Stimulated activated CD4-positive, alpha-beta T cell treated with anti-CD3 and anti-CD28 coated beads, TNF-alpha, amount 100 ng/mL, for 24 hours (primary cell): Measurements from ENCODE around the gene TMEM221.
A peak's percentile ranks its signal among the peaks of the same experiment; 100 is the strongest.

Source experiments
- DNase-seq, 3 experiments: peaks; one replicate each; pipeline ENCODE4 v3.0.0-alpha.2; 2020; ENCODE audit warnings: low read depth in 3 of 3

The TMEM221 gene

GRCh38 chr19:17405250-17406045 lies 43.0 kb downstream of the TMEM221 start, which contains the start of gene BST2:
BST2 (minus strand) TSS chr19:17405630; CDS start chr19:17405575, 55 bp downstream.
- peak in 1 of 3 experiments; percentile 57 for DNase-seq

- no peak for DNase-seq
These were observed 43.7 kb downstream of the TMEM221 start for GRCh38 chr19:17404621-17405249.

GRCh38 chr19:17404015-17404414 lies 44.5 kb downstream of the TMEM221 start:
- no peak for DNase-seq

- DNase-seq: no peak
These were observed 45.2 kb downstream of the TMEM221 start for GRCh38 chr19:17402982-17403855.

GRCh38 chr19:17401628-17402027 lies 46.8 kb downstream of the TMEM221 start:
- DNase-seq: no peak

- DNase-seq: no peak
These were observed 49.5 kb downstream of the TMEM221 start for GRCh38 chr19:17398902-17399527.

- DNase-seq: peak; percentile 63 to 79 (median 68)
These were observed 53.5 kb downstream of the TMEM221 start for GRCh38 chr19:17394891-17395415.

- DNase-seq: no peak
These were observed 54.6 kb downstream of the TMEM221 start, which contains the start of gene CCDC194 for GRCh38 chr19:17393914-17394313. CCDC194 (minus strand) TSS chr19:17394196; CDS start chr19:17394158, 38 bp downstream.

GRCh38 chr19:17393002-17393401 lies 55.5 kb downstream of the TMEM221 start:
- DNase-seq: no peak

GRCh38 chr19:17391371-17392151 lies 56.9 kb downstream of the TMEM221 start:
- DNase-seq: no peak

- DNase-seq: peak; percentile 78 to 93 (median 83)
These were observed 57.6 kb downstream of the TMEM221 start for GRCh38 chr19:17390665-17391370.

- DNase-seq: no peak
These were observed 58.4 kb downstream of the TMEM221 start for GRCh38 chr19:17389957-17390664.

- no peak for DNase-seq
These were observed 59.2 kb downstream of the TMEM221 start for GRCh38 chr19:17389288-17389687.

- peak in 1 of 3 experiments; percentile 65 for DNase-seq
These were observed 62.4 kb downstream of the TMEM221 start for GRCh38 chr19:17385878-17386611.
